ENCODE measurements around the gene KCNG3.

DNA sequence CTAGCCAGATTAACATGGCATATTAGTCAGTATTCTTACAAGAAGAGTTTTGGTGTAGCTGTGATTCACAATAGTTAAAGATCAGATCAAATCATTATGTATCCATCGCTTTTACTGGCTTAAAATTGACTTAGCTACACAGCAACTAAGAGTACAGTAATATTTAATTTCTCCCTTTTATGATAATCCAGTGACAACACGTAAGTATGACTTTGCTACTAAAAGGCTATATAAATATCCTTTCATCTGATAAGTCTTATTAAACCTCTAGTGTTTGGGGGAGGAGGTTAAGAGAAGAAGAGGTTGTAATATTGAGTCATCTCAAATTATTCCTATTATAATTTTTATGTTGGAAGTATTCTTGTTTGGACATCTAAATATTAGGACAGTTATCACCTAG, 51.0 kb downstream of the KCNG3 start:
- TF ChIP-seq CTCF (IDR thresholded peaks at IDR 0.05) (no peak), EP300 (IDR thresholded peaks at IDR 0.05) (no peak)
